Neural crest cell (in vitro differentiated cells): ENCODE data around the gene GALNTL6. TPM values are rescaled to one million over a fixed set of nuclear protein-coding genes. Genes with fewer than 3 reads are reported as not detected.

ENCODE experiments used
- DNase-seq: peaks from one replicate; pipeline ENCODE4 v3.0.0; 2021; ENCODE audit warnings: low read depth, mixed read lengths, low spot score
- H3K27ac Mint-ChIP-seq: one replicate; pipeline ENCODE4 v1.8.0; 2021; ENCODE audit warnings: mild to moderate bottlenecking, mixed read lengths; ENCODE audit not compliant: unreplicated experiment
- H3K27me3 Mint-ChIP-seq: 2 replicates; pipeline ENCODE4 v1.8.0; 2021; ENCODE audit warnings: low read depth, mild to moderate bottlenecking, mixed read lengths
- H3K36me3 Mint-ChIP-seq: 2 replicates; pipeline ENCODE4 v1.8.0; 2021; ENCODE audit warnings: low read depth, mild to moderate bottlenecking, mixed read lengths
- H3K4me1 Mint-ChIP-seq: 2 replicates; pipeline ENCODE4 v1.8.0; 2021; ENCODE audit warnings: mixed read lengths
- H3K4me3 Mint-ChIP-seq: one replicate; pipeline ENCODE4 v1.8.0; 2021; ENCODE audit warnings: mild to moderate bottlenecking, mixed read lengths
- H3K9me3 Mint-ChIP-seq: 2 replicates; pipeline ENCODE4 v1.8.0; 2021; ENCODE audit warnings: mixed read lengths
- total RNA-seq: library from RNA; stranded (reverse); gene quantifications from 2 replicates; pipeline ENCODE4 v1.2.1, GENCODE V29; 2021
- TF ChIP-seq, protein P1 (sequence below): fragments of 200-600 bp; sonication (generic); conservative IDR thresholded peaks from 2 replicates; pipeline ENCODE4 v1.5.0; 2021; ENCODE audit warnings: antibody characterized with exemption, mild to moderate bottlenecking

The GALNTL6 gene
- total RNA-seq, 1 donor from 2014 or later, result 0.07 TPM

- DNase-seq, result no peak
- H3K4me1 Mint-ChIP-seq, result peaks cover 5% of the 10 kb centered on the region
- H3K4me3 Mint-ChIP-seq, result no peak overlapping the region
- peaks cover 7% of the 10 kb centered on the region for H3K9me3 Mint-ChIP-seq
- peaks cover 3% of the 10 kb centered on the region for H3K36me3 Mint-ChIP-seq
- TF ChIP-seq, protein P1, sequence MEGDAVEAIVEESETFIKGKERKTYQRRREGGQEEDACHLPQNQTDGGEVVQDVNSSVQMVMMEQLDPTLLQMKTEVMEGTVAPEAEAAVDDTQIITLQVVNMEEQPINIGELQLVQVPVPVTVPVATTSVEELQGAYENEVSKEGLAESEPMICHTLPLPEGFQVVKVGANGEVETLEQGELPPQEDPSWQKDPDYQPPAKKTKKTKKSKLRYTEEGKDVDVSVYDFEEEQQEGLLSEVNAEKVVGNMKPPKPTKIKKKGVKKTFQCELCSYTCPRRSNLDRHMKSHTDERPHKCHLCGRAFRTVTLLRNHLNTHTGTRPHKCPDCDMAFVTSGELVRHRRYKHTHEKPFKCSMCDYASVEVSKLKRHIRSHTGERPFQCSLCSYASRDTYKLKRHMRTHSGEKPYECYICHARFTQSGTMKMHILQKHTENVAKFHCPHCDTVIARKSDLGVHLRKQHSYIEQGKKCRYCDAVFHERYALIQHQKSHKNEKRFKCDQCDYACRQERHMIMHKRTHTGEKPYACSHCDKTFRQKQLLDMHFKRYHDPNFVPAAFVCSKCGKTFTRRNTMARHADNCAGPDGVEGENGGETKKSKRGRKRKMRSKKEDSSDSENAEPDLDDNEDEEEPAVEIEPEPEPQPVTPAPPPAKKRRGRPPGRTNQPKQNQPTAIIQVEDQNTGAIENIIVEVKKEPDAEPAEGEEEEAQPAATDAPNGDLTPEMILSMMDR, result no peak
- no peaks in the 10 kb centered on the region for H3K27me3 Mint-ChIP-seq
- no peak overlapping the region for H3K27ac Mint-ChIP-seq
Observed at GRCh38 chr4:172011196-172011595, 198.0 kb downstream of the GALNTL6 start.

DNA sequence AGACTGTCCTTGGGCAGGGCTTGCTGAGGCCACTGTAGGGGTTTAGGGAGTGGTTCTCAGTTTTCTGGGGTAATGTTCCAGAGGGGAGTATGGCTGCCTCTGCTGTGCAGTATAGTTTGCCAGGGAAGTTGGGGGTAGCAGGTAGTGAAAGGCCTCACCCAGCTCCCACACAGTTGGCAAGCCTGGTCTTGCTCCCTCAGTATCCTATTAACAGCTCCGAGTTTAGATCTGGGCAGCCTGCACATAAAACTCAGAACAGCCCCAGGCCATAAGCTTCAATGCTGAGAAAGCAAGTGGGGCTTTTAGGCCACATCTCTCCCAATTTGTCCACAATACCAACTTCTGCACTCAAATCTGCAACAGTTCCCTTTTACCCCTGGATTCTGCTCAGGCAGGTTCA lies 205.2 kb downstream of the GALNTL6 start:
- no peaks in the 10 kb centered on the region for H3K4me1 Mint-ChIP-seq
- no peak overlapping the region for H3K4me3 Mint-ChIP-seq
- H3K27ac Mint-ChIP-seq, result no peak overlapping the region
- H3K27me3 Mint-ChIP-seq, result no peaks in the 10 kb centered on the region
- peaks cover 10% of the 10 kb centered on the region for H3K9me3 Mint-ChIP-seq
- TF ChIP-seq, protein P1, result no peak
- DNase-seq, result no peak
- peaks cover 3% of the 10 kb centered on the region for H3K36me3 Mint-ChIP-seq

GRCh38 chr4:172035562-172035961 lies 222.4 kb downstream of the GALNTL6 start:
- no peaks in the 10 kb centered on the region for H3K27me3 Mint-ChIP-seq
- TF ChIP-seq, protein P1, result no peak
- H3K4me1 Mint-ChIP-seq, result no peaks in the 10 kb centered on the region
- H3K4me3 Mint-ChIP-seq, result no peak overlapping the region
- H3K9me3 Mint-ChIP-seq, result no peaks in the 10 kb centered on the region
- DNase-seq, result no peak
- H3K27ac Mint-ChIP-seq, result no peak overlapping the region
- no peaks in the 10 kb centered on the region for H3K36me3 Mint-ChIP-seq

- no peak for DNase-seq
- TF ChIP-seq, protein P1, result no peak
- Mint-ChIP-seq H3K4me3 (no peak overlapping the region), H3K36me3 (no peaks in the 10 kb centered on the region), H3K27ac (no peak overlapping the region), H3K27me3 (no peaks in the 10 kb centered on the region), H3K4me1 (peaks cover 4% of the 10 kb centered on the region), H3K9me3 (no peaks in the 10 kb centered on the region)
Observed at GRCh38 chr4:172040766-172041165, 227.6 kb downstream of the GALNTL6 start.

DNA sequence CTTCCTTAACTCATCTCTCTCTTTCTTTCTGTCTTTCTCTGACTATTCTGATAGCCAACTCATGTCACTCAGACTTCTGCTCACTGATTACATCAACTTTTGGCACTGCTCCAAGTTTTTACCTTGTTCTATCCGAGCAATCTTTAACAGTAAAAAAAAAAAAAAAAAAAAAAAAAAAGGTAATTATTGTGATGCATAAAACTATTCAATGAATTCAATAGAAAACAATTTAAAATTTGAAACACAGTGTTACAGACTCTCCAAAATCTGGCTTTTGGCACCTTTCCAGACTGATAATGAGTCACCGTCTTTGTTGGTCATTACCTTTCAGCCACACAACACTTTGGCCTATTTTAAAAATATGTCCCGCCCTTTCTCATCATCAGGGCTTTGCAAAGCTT lies 229.5 kb downstream of the GALNTL6 start:
- Mint-ChIP-seq H3K4me3 (no peak overlapping the region), H3K27ac (no peak overlapping the region), H3K27me3 (no peaks in the 10 kb centered on the region), H3K9me3 (no peaks in the 10 kb centered on the region), H3K36me3 (no peaks in the 10 kb centered on the region), H3K4me1 (peaks cover 14% of the 10 kb centered on the region)
- DNase-seq, result no peak
- TF ChIP-seq, protein P1, result no peak

- H3K4me1 Mint-ChIP-seq, result peaks cover 23% of the 10 kb centered on the region
- H3K36me3 Mint-ChIP-seq, result no peaks in the 10 kb centered on the region
- DNase-seq, result no peak
- H3K27me3 Mint-ChIP-seq, result no peaks in the 10 kb centered on the region
- TF ChIP-seq, protein P1, result no peak
- H3K27ac Mint-ChIP-seq, result no peak overlapping the region
- no peak overlapping the region for H3K4me3 Mint-ChIP-seq
- peaks cover 5% of the 10 kb centered on the region for H3K9me3 Mint-ChIP-seq
Observed at GRCh38 chr4:172045981-172046380, 232.8 kb downstream of the GALNTL6 start.
